IMR-90 (cell line): ENCODE data around the gene DHRSX. TPM values are rescaled to one million over a fixed set of nuclear protein-coding genes. Genes with fewer than 3 reads are reported as not detected.

ENCODE experiments used
- ATAC-seq: fragments of 200-7000 bp; cut with Tn5 transposase; 2 replicates; pipeline ENCODE4 v1.9.1; 2020; ENCODE audit warnings: low read depth, mild to moderate bottlenecking, moderate library complexity
- BruUV-seq: library from RNA; stranded (reverse); fragments of 400-500 nt; replicated peaks from 2 replicates; lab custom pipeline; 2021; lab: Mats Ljungman, UMichigan
- CTCF ChIA-PET: fragments of 300-600 bp; formaldehyde crosslinking; extraction: SDS; loops from one replicate; lab custom pipeline; 2021; ENCODE audit warnings: antibody characterized with exemption; lab: Yijun Ruan, JAX
- POLR2A ChIA-PET: fragments of 300-600 bp; sonication (Branson Sonifier 250); formaldehyde crosslinking; loops from one replicate; lab custom pipeline; 2022; ENCODE audit warnings: antibody characterized with exemption; ENCODE audit not compliant: unreplicated experiment; lab: Charles Lee
- DNase-seq: peaks from one replicate; pipeline ENCODE4 v3.0.0; 2013
- H2AFZ ChIP-seq: replicated peaks from 2 replicates; pipeline ENCODE3; 2013; ENCODE audit warnings: low read length, mild to moderate bottlenecking; ENCODE audit not compliant: poor library complexity
- H2AK5ac ChIP-seq: 2 replicates; pipeline ENCODE4 v1.6.1; 2013; ENCODE audit warnings: low read depth, low read length, inconsistent platforms
- H2AK9ac ChIP-seq: replicated peaks from 2 replicates; pipeline ENCODE3; 2013; ENCODE audit warnings: mild to moderate bottlenecking, low read depth, low read length, moderate library complexity; ENCODE audit not compliant: poor library complexity
- H2BK120ac ChIP-seq: 2 replicates; pipeline ENCODE4 v1.6.1; 2013; ENCODE audit warnings: low read depth, low read length, inconsistent platforms
- H2BK15ac ChIP-seq: 3 replicates; pipeline ENCODE4 v1.6.1; 2013; ENCODE audit warnings: low read depth, low read length, inconsistent platforms
- H2BK20ac ChIP-seq: 2 replicates; pipeline ENCODE4 v1.6.1; 2013; ENCODE audit warnings: low read depth, mild to moderate bottlenecking, inconsistent platforms, low read length, moderate library complexity
- H2BK5ac ChIP-seq: 2 replicates; pipeline ENCODE4 v1.6.1; 2013; ENCODE audit warnings: mild to moderate bottlenecking, low read depth, low read length, inconsistent platforms; ENCODE audit not compliant: poor library complexity, severe bottlenecking
- H3K14ac ChIP-seq: replicated peaks from 2 replicates; pipeline ENCODE4 v1.6.1; 2013; ENCODE audit warnings: low read depth, low read length, inconsistent platforms
- H3K18ac ChIP-seq: 2 replicates; pipeline ENCODE4 v1.6.1; 2013; ENCODE audit warnings: low read depth, low read length, control low read depth
- H3K23ac ChIP-seq: 2 replicates; pipeline ENCODE4 v1.6.1; 2013; ENCODE audit warnings: low read depth, low read length, inconsistent platforms
- H3K27ac ChIP-seq: 2 replicates; pipeline ENCODE4 v1.5.1; 2013; ENCODE audit warnings: mild to moderate bottlenecking, control low read depth, low read length; ENCODE audit not compliant: insufficient read depth
- H3K27me3 ChIP-seq: 2 replicates; pipeline ENCODE4 v1.6.1; 2013; ENCODE audit warnings: low read length; ENCODE audit not compliant: control insufficient read depth, insufficient read depth
- H3K36me3 ChIP-seq: 2 replicates; pipeline ENCODE4 v1.6.1; 2013; ENCODE audit warnings: low read length, mixed read lengths; ENCODE audit not compliant: control insufficient read depth, insufficient read depth
- H3K4ac ChIP-seq: 2 replicates; pipeline ENCODE4 v1.6.1; 2013; ENCODE audit warnings: low read depth, low read length, inconsistent platforms
- H3K4me1 ChIP-seq: 2 replicates; pipeline ENCODE4 v1.6.1; 2013; ENCODE audit warnings: low read length, mixed read lengths; ENCODE audit not compliant: control insufficient read depth, insufficient read depth
- H3K4me2 ChIP-seq: 2 replicates; pipeline ENCODE4 v1.6.1; 2013; ENCODE audit warnings: low read depth, mild to moderate bottlenecking, control low read depth, low read length, moderate library complexity
- H3K4me3 ChIP-seq: 2 replicates; pipeline ENCODE4 v1.5.1; 2013; ENCODE audit warnings: low read depth, mild to moderate bottlenecking, control low read depth, low read length, moderate library complexity; ENCODE audit not compliant: insufficient read depth
- H3K56ac ChIP-seq: 2 replicates; pipeline ENCODE4 v1.6.1; 2013; ENCODE audit warnings: low read length, inconsistent platforms; ENCODE audit not compliant: insufficient read depth; ENCODE audit errors: extremely low read depth
- H3K79me1 ChIP-seq, 2 experiments: 2 replicates each; pipeline ENCODE4 v1.6.1; 2013; ENCODE audit warnings: low read length in 2 of 2, inconsistent platforms in 1 of 2, low read depth in 1 of 2
- H3K9ac ChIP-seq: 2 replicates; pipeline ENCODE4 v1.6.1; 2013; ENCODE audit warnings: low read depth, low read length, control low read depth
- H3K9me1 ChIP-seq: 2 replicates; pipeline ENCODE4 v1.6.1; 2013; ENCODE audit warnings: low read length, inconsistent platforms; ENCODE audit not compliant: insufficient read depth
- H3K9me3 ChIP-seq: 2 replicates; pipeline ENCODE4 v1.6.1; 2013; ENCODE audit warnings: low read length; ENCODE audit not compliant: control insufficient read depth, insufficient read depth
- H4K20me1 ChIP-seq: 2 replicates; pipeline ENCODE4 v1.6.1; 2013; ENCODE audit warnings: low read length, inconsistent platforms; ENCODE audit not compliant: insufficient read depth
- H4K5ac ChIP-seq: 2 replicates; pipeline ENCODE4 v1.6.1; 2013; ENCODE audit warnings: mild to moderate bottlenecking, low read depth, low read length, control low read depth
- H4K8ac ChIP-seq, 2 experiments: 2 replicates each; pipeline ENCODE4 v1.6.1; 2013; ENCODE audit warnings: low read depth in 2 of 2, low read length in 2 of 2, control low read depth in 1 of 2, inconsistent platforms in 1 of 2
- H4K91ac ChIP-seq: 2 replicates; pipeline ENCODE4 v1.6.1; 2013; ENCODE audit warnings: low read depth, low read length, inconsistent platforms; ENCODE audit not compliant: insufficient read depth
- CEBPB ChIP-seq: IDR thresholded peaks from 2 replicates; pipeline ENCODE4 v1.6.1; 2012; ENCODE audit warnings: low read depth, low read length, improper control_type of control experiment
- CHD1 ChIP-seq: IDR thresholded peaks from 2 replicates; pipeline ENCODE4 v1.6.1; 2012; ENCODE audit warnings: low read depth, low read length, improper control_type of control experiment
- MAFK ChIP-seq: IDR thresholded peaks from 2 replicates; pipeline ENCODE4 v1.6.1; 2012; ENCODE audit warnings: low read depth, low read length, improper control_type of control experiment
- MAZ ChIP-seq: IDR thresholded peaks from 2 replicates; pipeline ENCODE4 v1.6.1; 2012; ENCODE audit warnings: low read depth, mild to moderate bottlenecking, low read length, improper control_type of control experiment, moderate library complexity, borderline replicate concordance
- MXI1 ChIP-seq: IDR thresholded peaks from 2 replicates; pipeline ENCODE4 v1.6.1; 2012; ENCODE audit warnings: low read depth, mild to moderate bottlenecking, low read length, moderate library complexity, borderline replicate concordance
- NFE2L2 ChIP-seq: fragments of 150-350 bp; IDR thresholded peaks from 2 replicates; pipeline ENCODE4 v1.6.1; 2016; ENCODE audit warnings: low read depth, mild to moderate bottlenecking, low read length
- POLR2A ChIP-seq: IDR thresholded peaks from 2 replicates; pipeline ENCODE4 v1.6.1; 2012; ENCODE audit warnings: mild to moderate bottlenecking, low read depth, low read length
- RAD21 ChIP-seq: IDR thresholded peaks from 2 replicates; pipeline ENCODE4 v1.6.1; 2012; ENCODE audit warnings: low read length, improper control_type of control experiment
- RCOR1 ChIP-seq: IDR thresholded peaks from 2 replicates; pipeline ENCODE4 v1.6.1; 2012; ENCODE audit warnings: mild to moderate bottlenecking, low read length, improper control_type of control experiment; ENCODE audit not compliant: insufficient replicate concordance
- RFX5 ChIP-seq: IDR thresholded peaks from 2 replicates; pipeline ENCODE4 v1.8.0; 2012; ENCODE audit warnings: low read depth, mild to moderate bottlenecking, low read length, moderate library complexity
- SMC3 ChIP-seq: fragments of 150-350 bp; IDR thresholded peaks from 2 replicates; pipeline ENCODE4 v1.6.1; 2016; ENCODE audit warnings: low read depth, mild to moderate bottlenecking, antibody characterized with exemption, low read length, moderate library complexity
- WGBS, 2 experiments: methylation state at CpG; one replicate each; pipeline versions ENCODE4 v1.1.5 to v1.1.7; 2013; ENCODE audit warnings: missing lambda C conversion rate in 2 of 2; ENCODE audit not compliant: insufficient read length in 1 of 2; ENCODE audit errors: extremely low coverage in 2 of 2; 5-methylcytosine and 5-hydroxymethylcytosine counted together
- dilution Hi-C: fragments of 300-500 bp; cut with HindIII; formaldehyde crosslinking; loops from one replicate; pipeline ENCODE4 v1.14.3; 2018; ENCODE audit warnings: low sequenced_read_pairs; ENCODE audit not compliant: unreplicated experiment
- in situ Hi-C: fragments of 300-500 bp; cut with MboI; formaldehyde crosslinking; loops from 3 replicates; pipeline ENCODE4 v1.14.3; 2019; ENCODE audit warnings: low sequenced_read_pairs, inconsistent platforms, mixed read lengths
- intact Hi-C: fragments of 100-400 bp; cut with micrococcal nuclease; formaldehyde crosslinking; loops from 2 replicates; pipeline ENCODE4 v1.10.0; 2022
- polyA plus RNA-seq, 3 experiments: library from polyadenylated mRNA; depleted of rRNA; stranded (reverse); fragments of >200 nt; gene quantifications; 2 replicates each; pipeline ENCODE4 v1.2.3, GENCODE V29; 2012; ENCODE audit warnings: low replicate concordance in 1 of 3
- total RNA-seq: library from RNA; depleted of rRNA; stranded (reverse); fragments of >200 nt; gene quantifications from 2 replicates; pipeline ENCODE4 v1.2.3, GENCODE V29; 2012
- TF ChIP-seq, protein P1 (sequence below): fragments of 150-350 bp; IDR thresholded peaks from 2 replicates; pipeline ENCODE4 v1.6.1; 2016; ENCODE audit warnings: low read depth, mild to moderate bottlenecking, low read length, moderate library complexity, borderline replicate concordance
- TF ChIP-seq, protein P2 (sequence below): fragments of 150-350 bp; IDR thresholded peaks from 2 replicates; pipeline ENCODE4 v1.6.1; 2017; ENCODE audit warnings: mild to moderate bottlenecking, antibody characterized with exemption, low read length, low read depth

DHRSX gene
- total and polyA plus RNA-seq, 2 of the 4 experiments (the other 2 are of a cell fraction) = 26.2 to 38.0 TPM

DNA sequence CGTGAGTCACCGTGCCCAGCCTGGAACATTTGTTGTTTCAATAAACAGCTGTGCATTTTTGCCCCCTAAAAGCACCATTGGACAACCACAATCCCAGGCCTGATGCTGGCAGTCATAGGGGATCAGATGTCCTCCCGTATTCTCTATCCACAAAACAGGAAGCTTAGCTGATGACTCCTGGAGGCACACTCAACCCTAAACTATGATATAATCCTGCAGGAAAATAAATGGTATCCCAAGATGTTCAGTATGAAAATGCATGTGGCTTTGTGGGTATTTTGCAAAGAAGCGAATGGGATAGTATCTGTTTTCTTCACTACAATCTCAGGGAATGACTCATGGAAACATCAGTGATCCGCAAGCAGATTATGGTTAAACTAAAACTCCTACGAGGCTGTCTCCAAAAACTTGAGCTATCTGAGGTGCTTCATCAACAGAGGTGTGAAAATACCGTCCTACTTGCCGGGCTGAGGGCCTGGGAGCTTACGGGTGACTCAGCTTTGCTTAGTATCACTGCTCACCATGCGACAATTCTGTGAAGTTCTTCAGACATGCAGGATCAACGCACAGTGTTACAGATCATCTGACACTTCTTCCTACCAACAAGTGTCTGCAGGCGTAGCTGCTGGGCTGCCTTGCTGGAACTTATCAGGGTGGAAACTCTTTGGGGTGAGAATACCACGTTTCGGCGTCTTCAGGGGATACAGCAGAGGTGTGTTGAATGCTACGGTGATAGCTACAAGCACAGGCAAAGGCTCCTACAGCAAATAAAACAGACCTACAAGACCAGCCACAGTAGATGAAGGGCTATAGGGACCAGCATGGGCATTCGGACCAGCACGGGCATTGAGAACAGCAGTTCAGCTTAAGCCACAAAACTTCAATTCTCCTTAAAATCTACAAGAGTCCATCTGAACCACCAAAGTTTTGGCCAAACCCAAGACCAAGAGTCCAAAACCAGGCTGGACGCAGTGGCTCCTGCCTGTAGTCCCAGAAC lies 148.5 kb downstream of the DHRSX start:
- H2BK20ac ChIP-seq = peak overlapping the region; percentile 82
- H3K27ac ChIP-seq = peak overlapping the region; percentile 87
- H2AFZ ChIP-seq = peak overlapping the region; percentile 36
- CTCF ChIA-PET = no interaction called here
- BruUV-seq = no TSS peak
- H3K79me1 ChIP-seq = peaks cover 5 to 20% of the 10 kb centered on the region in 2 experiments; a peak in 3 of 4 replicates
- H4K20me1 ChIP-seq = peaks cover 20% of the 10 kb centered on the region
- H3K14ac ChIP-seq = peak overlapping the region; percentile 67
- peak overlapping the region; percentile 55 for H3K4ac ChIP-seq
- H2AK9ac ChIP-seq = peak overlapping the region; percentile 39
- H3K18ac ChIP-seq = peak overlapping the region; percentile 42
- no peak overlapping the region for H3K4me3 ChIP-seq
- peak; percentile 99 for DNase-seq
- H2BK15ac ChIP-seq = peak overlapping the region; percentile 37; the same call in 1 of the 3 replicates
- H2BK120ac ChIP-seq = peak overlapping the region; percentile 82
- H3K4me1 ChIP-seq = peaks cover 14% of the 10 kb centered on the region
- H3K9me3 ChIP-seq = no peaks in the 10 kb centered on the region
- H3K56ac ChIP-seq = peak overlapping the region; percentile 72
- H3K36me3 ChIP-seq = peaks cover 6% of the 10 kb centered on the region
- H4K91ac ChIP-seq = peak overlapping the region; percentile 63
- peak overlapping the region; percentile 68 for H3K23ac ChIP-seq
- intact Hi-C loops = loop anchor here (5.0 to 10.0 kb wide), 3 partner anchors 100 to 243 kb away; no protein-coding TSS in a partner anchor
- peak; percentile 93 for ATAC-seq
- no peaks in the 10 kb centered on the region for H3K27me3 ChIP-seq
- peak overlapping the region; percentile 60 for H2AK5ac ChIP-seq
- H4K8ac ChIP-seq = peak overlapping the region in 1 of 2 experiments; percentile 31; a peak in 2 of 4 replicates
- in situ Hi-C loops = no loop called here
- peak overlapping the region; percentile 21 for H4K5ac ChIP-seq
- dilution Hi-C loops = no loop called here
- POLR2A ChIA-PET = no interaction called here
- H3K9ac ChIP-seq = no peak overlapping the region
- 0% methylated on average over 6 of the region's 19 CpGs; no CpG with 5 or more reads in 1 of the 2 experiments for WGBS, 2 experiments
- peak overlapping the region; percentile 97 for H2BK5ac ChIP-seq
- peaks cover 16% of the 10 kb centered on the region for H3K9me1 ChIP-seq
- H3K4me2 ChIP-seq = peak overlapping the region; percentile 44
- no peak for TF ChIP-seq RCOR1
- no peak for TF ChIP-seq SMC3
- TF ChIP-seq, protein P1, sequence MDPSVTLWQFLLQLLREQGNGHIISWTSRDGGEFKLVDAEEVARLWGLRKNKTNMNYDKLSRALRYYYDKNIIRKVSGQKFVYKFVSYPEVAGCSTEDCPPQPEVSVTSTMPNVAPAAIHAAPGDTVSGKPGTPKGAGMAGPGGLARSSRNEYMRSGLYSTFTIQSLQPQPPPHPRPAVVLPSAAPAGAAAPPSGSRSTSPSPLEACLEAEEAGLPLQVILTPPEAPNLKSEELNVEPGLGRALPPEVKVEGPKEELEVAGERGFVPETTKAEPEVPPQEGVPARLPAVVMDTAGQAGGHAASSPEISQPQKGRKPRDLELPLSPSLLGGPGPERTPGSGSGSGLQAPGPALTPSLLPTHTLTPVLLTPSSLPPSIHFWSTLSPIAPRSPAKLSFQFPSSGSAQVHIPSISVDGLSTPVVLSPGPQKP = no peak
- no peak for TF ChIP-seq MAZ
- TF ChIP-seq MXI1 = no peak
- TF ChIP-seq MAFK = no peak
- peak; percentile 57; the same call in 1 of the 2 replicates for TF ChIP-seq CEBPB
- TF ChIP-seq, protein P2, sequence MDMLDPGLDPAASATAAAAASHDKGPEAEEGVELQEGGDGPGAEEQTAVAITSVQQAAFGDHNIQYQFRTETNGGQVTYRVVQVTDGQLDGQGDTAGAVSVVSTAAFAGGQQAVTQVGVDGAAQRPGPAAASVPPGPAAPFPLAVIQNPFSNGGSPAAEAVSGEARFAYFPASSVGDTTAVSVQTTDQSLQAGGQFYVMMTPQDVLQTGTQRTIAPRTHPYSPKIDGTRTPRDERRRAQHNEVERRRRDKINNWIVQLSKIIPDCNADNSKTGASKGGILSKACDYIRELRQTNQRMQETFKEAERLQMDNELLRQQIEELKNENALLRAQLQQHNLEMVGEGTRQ = no peak
- TF ChIP-seq RFX5 = no peak
- no peak for TF ChIP-seq POLR2A
- peak; percentile 16; the same call in 1 of the 2 replicates for TF ChIP-seq NFE2L2
- TF ChIP-seq RAD21 = peak; percentile 20
- no peak for TF ChIP-seq CHD1
